Thyroid gland (tissue), 4 donors: ENCODE results near the gene VEPH1. TPM values are rescaled to one million over a fixed set of nuclear protein-coding genes. Genes with fewer than 3 reads are reported as not detected.

Source experiments
- DNase-seq, 2 donors: peaks; one replicate each; pipeline ENCODE4 v3.0.0-alpha.2; 2019
- H3K27ac ChIP-seq, 3 donors: fragments of 200-600 bp; sonication (generic); 1 replicate in 2 of 3; 2 replicates in 1 of 3; pipeline ENCODE4 v1.5.1; 2016 to 2019; ENCODE audit warnings: mild to moderate bottlenecking in 1 of 3, moderate library complexity in 1 of 3
- H3K27me3 ChIP-seq: fragments of 200-600 bp; sonication (generic); one replicate; pipeline ENCODE4 v1.5.1; 2019
- H3K36me3 ChIP-seq, 2 donors: fragments of 200-600 bp; sonication (generic); one replicate each; pipeline ENCODE4 v1.5.1; 2016 to 2019
- H3K4me1 ChIP-seq, 2 donors: fragments of 200-600 bp; sonication (generic); one replicate each; pipeline ENCODE4 v1.5.1; 2017 to 2019
- H3K4me3 ChIP-seq, 3 donors: fragments of 200-600 bp; sonication (generic); replicated peaks in 1 of 3; 1 replicate in 2 of 3; 2 replicates in 1 of 3; pipeline ENCODE4 v1.5.1; 2016; ENCODE audit warnings: mild to moderate bottlenecking in 1 of 3
- H3K9me3 ChIP-seq: fragments of 200-600 bp; sonication (generic); one replicate; pipeline ENCODE4 v1.5.1; 2017
- POLR2A ChIP-seq, 2 donors: fragments of 450-650 bp; IDR thresholded peaks; one replicate each; pipeline ENCODE4 v1.6.1; 2017; ENCODE audit warnings: antibody characterized with exemption in 2 of 2, mild to moderate bottlenecking in 2 of 2, moderate library complexity in 1 of 2
- WGBS, 2 donors: methylation state at CpG; one replicate each; pipeline ENCODE4 v1.1.5; 2017; 5-methylcytosine and 5-hydroxymethylcytosine counted together
- intact Hi-C: fragments of 100-400 bp; cut with DNase I; formaldehyde crosslinking; loops from one replicate; pipeline ENCODE4 v1.15.1; 2023
- total RNA-seq, 4 donors: library from RNA; depleted of rRNA; stranded (reverse); fragments of >200 nt; gene quantifications; one replicate each; pipeline ENCODE4 v1.2.3, GENCODE V29; 2016
- TF ChIP-seq, protein P1 (sequence below), 6 experiments: fragments of 200-600 bp in 3 of 6; fragments of 450-650 bp in 3 of 6; sonication (generic) in 3 of 6; IDR thresholded peaks; one replicate each; pipeline ENCODE4 v1.5.1; 2016 to 2019; ENCODE audit warnings: antibody characterized with exemption in 6 of 6, mild to moderate bottlenecking in 2 of 6, inconsistent platforms in 1 of 6, moderate library complexity in 1 of 6

VEPH1 gene
- total RNA-seq, 4 donors from 2014 or later = 1.7 to 12.0 (median 5.0) TPM

DNA sequence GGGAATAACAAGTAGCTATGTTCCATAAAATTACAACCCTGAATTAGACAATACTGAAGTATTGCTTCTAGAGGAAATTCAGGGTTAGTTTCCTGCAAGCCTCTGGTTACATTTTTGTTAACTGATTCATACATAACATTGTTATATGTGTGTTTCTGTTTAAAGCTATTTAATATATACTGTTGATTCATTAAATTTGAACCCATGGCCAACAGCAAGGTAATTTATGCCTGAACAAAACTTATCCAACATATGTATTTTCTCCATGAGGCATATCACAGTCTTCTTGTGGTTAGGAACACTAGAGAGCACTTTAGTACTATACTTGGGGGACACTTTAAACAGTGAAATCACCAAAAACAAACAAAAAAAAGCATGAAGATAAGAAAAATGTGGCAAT lies 114.2 kb downstream of the VEPH1 start:
- no peak overlapping the region for H3K27ac ChIP-seq
- H3K9me3 ChIP-seq = no peaks in the 10 kb centered on the region
- no peaks in the 10 kb centered on the region for H3K27me3 ChIP-seq
- TF ChIP-seq, protein P1, sequence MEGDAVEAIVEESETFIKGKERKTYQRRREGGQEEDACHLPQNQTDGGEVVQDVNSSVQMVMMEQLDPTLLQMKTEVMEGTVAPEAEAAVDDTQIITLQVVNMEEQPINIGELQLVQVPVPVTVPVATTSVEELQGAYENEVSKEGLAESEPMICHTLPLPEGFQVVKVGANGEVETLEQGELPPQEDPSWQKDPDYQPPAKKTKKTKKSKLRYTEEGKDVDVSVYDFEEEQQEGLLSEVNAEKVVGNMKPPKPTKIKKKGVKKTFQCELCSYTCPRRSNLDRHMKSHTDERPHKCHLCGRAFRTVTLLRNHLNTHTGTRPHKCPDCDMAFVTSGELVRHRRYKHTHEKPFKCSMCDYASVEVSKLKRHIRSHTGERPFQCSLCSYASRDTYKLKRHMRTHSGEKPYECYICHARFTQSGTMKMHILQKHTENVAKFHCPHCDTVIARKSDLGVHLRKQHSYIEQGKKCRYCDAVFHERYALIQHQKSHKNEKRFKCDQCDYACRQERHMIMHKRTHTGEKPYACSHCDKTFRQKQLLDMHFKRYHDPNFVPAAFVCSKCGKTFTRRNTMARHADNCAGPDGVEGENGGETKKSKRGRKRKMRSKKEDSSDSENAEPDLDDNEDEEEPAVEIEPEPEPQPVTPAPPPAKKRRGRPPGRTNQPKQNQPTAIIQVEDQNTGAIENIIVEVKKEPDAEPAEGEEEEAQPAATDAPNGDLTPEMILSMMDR (IDR thresholded peaks at IDR 0.05) = no peak
- no peak for TF ChIP-seq POLR2A (IDR thresholded peaks at IDR 0.05)
- H3K36me3 ChIP-seq = no peaks in the 10 kb centered on the region
- H3K4me3 ChIP-seq = no peak overlapping the region
- DNase-seq = no peak
- intact Hi-C loops = no loop called here
- no peaks in the 10 kb centered on the region for H3K4me1 ChIP-seq

DNA sequence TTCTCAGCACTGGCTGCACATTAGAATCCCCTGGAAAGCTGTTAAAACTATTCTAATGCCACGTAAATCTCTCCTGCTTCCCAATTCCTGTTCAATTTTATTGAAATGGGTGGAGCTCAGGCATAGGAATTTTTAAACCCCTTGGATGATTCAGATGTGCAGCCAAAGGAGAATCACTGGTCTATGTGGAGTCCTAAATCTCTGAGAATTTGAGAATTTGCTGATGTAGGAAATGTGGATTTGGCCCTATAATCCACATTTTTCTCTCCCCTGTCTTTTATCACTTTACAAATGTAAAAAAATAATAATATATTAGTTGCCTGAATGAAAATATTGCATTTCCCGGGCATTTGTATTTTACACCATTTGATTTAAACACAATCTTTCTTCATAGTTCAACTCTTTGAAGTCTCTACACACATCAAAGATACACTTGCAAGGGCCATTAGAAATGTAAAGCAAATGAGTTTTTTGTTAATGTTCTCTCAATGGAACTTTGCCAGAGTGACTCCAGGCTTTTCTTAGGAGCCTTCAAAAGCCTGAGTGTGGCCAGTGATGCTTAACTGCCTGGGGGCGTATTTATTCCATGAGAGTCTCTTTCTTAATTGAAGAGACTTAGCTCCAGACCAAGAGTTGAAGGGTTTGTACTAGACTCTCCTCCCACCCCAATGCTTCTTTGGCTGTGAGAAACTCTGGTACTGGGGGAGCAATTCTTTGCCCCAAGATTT lies 115.3 kb downstream of the VEPH1 start:
- Histone ChIP-seq H3K27ac (no peak overlapping the region), H3K36me3 (no peaks in the 10 kb centered on the region), H3K4me3 (no peak overlapping the region), H3K9me3 (no peaks in the 10 kb centered on the region), H3K27me3 (no peaks in the 10 kb centered on the region), H3K4me1 (no peaks in the 10 kb centered on the region)
- intact Hi-C loops = no loop called here
- TF ChIP-seq, protein P1 (IDR thresholded peaks at IDR 0.05) = no peak
- TF ChIP-seq POLR2A (IDR thresholded peaks at IDR 0.05) = no peak
- 53 to 55% methylated on average over 3 of the region's 3 CpGs for WGBS, 2 donors
- no peak for DNase-seq

DNA sequence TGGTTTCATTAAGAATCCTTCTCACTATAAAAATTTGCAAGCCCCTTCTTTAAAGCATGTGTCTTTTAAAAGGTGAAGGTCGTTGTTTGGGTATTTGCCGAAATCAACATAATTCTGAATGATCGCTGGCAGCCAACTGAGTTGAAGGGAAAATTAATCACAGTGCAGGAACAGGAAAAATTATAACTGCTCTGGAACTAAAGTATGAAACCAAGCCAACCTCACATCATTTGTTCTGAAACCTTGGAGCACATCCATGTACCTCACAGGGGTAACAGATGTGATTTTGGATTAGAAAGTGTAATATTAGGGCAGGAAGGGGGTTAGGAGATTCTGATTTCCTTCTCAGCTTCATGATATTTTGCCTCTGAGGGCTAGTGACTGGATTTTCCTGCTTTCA lies 118.7 kb downstream of the VEPH1 start:
- TF ChIP-seq, protein P1 (IDR thresholded peaks at IDR 0.05) = no peak
- no peak for TF ChIP-seq POLR2A (IDR thresholded peaks at IDR 0.05)
- no peak for DNase-seq
- H3K27ac ChIP-seq = no peak overlapping the region
- H3K4me1 ChIP-seq = no peaks in the 10 kb centered on the region
- H3K27me3 ChIP-seq = no peaks in the 10 kb centered on the region
- H3K4me3 ChIP-seq = no peak overlapping the region
- intact Hi-C loops = no loop called here
- 78 to 89% methylated on average over 3 of the region's 3 CpGs for WGBS, 2 donors
- H3K36me3 ChIP-seq = no peaks in the 10 kb centered on the region
- H3K9me3 ChIP-seq = no peaks in the 10 kb centered on the region

DNA sequence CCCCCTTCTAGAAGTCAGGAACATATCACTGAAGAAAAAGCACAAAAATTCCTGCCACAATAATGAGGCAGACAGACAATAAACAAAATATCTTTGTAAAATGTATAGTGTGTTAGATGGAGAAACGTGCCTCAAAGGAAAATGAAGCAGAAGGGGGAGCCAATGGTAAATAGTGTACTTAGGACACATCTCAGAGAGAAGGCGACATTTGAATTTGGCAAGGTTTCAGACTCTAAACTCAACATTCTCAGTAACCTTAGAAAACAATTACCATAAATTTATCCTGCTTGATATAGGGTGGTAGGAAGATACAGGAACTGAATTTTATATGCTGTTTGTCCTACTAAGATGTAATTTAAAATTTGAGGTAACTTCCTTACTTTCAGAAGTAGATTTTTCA lies 119.2 kb downstream of the VEPH1 start:
- WGBS, 2 donors = 60 to 66% methylated on average over 2 of the region's 2 CpGs
- Histone ChIP-seq H3K27me3 (no peaks in the 10 kb centered on the region), H3K9me3 (no peaks in the 10 kb centered on the region), H3K4me1 (no peaks in the 10 kb centered on the region), H3K27ac (no peak overlapping the region), H3K36me3 (no peaks in the 10 kb centered on the region), H3K4me3 (no peak overlapping the region)
- intact Hi-C loops = no loop called here
- TF ChIP-seq, protein P1 (IDR thresholded peaks at IDR 0.05) = no peak
- no peak for TF ChIP-seq POLR2A (IDR thresholded peaks at IDR 0.05)
- no peak for DNase-seq

DNA sequence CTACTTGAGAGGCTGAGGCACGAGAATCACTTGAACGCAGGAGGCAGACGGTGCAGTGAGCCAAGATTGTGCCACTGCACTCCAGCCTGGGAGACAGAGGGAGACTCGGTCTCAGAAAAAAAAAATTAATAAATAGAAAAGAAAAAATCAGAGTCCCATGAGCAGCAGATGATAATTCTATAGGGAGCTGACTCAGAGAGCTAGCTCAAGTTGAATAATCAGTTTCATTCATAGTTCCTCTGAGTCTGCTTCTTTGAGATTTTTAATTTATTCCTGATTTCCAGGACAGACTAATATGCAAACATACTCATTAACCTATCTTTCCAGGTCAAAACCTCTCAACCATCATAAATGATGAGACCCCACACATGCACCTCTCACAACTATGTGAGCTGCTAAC lies 121.6 kb downstream of the VEPH1 start:
- Histone ChIP-seq H3K36me3 (no peaks in the 10 kb centered on the region), H3K4me3 (no peak overlapping the region), H3K4me1 (no peaks in the 10 kb centered on the region), H3K9me3 (no peaks in the 10 kb centered on the region), H3K27ac (no peak overlapping the region), H3K27me3 (no peaks in the 10 kb centered on the region)
- DNase-seq = no peak
- 82 to 87% methylated on average over 4 of the region's 4 CpGs for WGBS, 2 donors
- TF ChIP-seq POLR2A (IDR thresholded peaks at IDR 0.05) = no peak
- TF ChIP-seq, protein P1 (IDR thresholded peaks at IDR 0.05) = no peak
- intact Hi-C loops = no loop called here
